NCI-H2171 treated with DMSO at 0.1 percent for 48 hours (cell line): ENCODE measurements around the gene NKPD1.

Experiments used
- DNase-seq: peaks from one replicate; lab custom pipeline; 2025; lab: John Stamatoyannopoulos, UW

Gene NKPD1

DNA sequence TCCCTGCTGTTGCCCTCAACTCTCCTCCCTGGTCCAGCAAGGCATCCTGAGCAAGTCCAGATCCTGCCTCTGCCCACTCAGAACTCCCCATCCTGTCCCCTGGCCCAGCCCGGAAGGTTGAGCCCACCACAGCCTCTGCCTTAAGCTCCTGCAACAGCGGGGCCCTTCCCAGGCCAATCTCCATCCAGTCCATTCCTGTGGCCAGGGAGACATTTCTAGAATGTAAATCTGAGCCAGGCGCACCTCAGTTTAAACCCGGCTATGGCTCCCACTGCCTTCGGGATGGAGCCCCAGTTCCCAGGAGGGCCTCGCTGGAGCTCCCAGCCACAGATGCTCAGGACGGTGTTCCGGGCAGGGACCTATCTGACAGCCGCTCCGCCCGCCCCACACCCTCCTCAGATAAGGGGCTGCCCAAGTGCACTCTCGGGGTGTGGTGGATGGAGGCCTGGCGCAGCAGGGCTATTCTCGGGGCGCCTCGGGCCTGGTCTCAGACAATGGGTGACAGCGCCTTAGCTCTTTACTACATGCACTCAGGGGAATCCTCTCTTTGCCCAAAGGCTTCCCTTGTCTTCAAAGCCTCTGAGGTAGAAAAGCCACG is 11.9 kb upstream of the NKPD1 start:
- DNase-seq: no peak

DNA sequence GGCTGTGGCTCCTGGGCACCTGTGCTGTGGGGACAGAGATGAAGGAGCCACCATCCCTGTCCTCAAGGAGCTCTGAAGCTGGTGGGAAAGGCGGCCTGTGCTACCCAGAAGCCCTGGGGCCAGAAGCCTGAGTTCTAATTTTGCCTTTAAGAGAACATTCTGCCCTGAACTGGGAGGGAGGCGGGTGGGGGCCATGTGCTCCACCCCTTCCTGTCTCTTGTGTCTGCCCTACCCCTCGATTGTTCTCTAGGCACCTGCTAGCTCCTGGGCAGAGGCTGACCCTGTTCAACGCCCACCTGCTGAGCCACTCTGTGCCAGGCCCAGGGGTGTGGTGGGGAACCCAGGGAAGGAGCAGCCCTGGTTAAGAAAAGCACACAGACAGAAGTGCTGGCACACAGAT is 11.4 kb upstream of the NKPD1 start:
- DNase-seq: no peak

DNA sequence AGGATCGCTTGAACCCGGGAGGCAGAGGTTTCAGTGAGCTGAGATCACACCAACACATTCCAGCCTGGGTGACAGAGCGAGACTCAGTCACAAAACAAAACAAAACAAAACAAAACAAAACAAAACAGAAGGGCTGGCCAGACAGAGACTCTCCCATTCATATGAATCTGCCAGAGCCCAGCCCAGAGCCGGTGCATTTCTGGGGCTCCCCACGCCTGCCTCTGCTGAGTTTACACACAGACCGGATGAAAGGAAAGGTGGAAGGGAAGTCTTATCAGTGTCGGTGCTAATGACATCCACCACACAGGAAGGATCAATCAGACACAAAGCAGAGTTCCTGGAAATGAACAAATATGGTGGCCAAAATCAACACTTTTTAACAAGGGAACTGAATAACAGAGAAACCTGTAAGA is 10.4 kb upstream of the NKPD1 start:
- DNase-seq: no peak

DNA sequence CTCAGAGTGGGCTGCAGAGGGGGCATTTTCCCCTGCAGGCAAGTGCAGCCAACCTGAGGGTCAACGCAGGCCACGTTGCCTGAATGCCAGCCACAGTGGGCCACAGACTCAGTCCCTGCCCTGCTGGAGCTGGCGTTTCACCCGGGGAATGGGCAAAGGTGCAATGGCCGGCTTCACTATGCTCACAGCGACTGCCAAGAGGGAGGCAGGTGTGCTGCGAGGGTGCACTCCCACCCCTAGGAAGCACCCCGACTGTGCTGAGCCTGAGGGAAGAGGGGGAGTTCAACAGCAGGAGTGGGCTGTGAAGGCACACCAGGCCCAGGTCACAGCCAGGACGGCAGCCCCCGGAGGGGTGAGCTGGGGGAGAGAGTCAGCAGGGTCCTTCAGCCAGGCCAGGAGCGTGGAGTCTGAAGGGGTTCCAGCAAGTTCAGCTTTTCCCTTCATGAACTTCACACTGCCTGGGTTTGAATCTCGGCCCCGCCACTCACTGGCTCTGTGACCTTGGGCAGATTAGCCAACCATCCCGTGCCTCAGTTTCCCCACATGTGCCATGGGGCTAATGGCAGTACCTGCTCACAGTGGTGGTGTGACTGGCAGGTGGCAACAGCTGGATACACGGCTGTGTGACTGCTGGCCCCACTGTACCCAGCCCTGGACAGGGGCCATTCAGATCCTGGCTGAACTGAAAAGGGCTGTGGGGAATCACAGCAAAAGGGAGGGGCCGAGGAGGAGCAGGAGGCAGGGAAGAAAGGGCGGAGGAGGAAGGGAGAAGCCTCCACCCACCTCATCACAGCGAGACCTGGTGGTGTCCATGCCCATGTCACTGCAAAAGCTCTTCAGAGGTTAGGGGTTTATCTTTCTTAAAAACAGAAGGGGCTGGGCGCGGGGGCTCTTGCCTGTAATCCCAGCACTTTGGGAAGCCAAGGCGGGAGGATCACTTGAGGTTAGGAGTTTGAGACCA is 9.6 kb upstream of the NKPD1 start:
- DNase-seq: no peak

DNA sequence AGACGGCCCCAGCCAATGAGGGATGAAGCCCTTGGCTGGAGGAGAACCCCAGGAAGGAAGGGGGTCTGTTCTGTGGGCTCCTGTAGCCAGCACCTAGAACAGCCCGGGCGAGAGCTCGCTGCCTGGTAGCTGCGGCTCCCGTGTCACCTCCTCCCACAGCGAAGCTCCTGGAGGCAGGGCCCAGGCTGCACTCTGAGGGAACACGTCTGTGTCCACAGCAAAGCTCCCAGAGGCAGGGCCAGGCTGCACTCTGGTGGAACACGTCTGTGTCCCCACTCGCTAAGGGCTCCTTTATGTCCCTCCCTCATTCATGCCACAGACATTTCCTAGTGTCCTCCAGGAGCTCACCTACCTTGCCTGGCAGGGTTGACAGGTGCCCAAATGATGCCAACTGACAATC is 8.8 kb upstream of the NKPD1 start:
- DNase-seq: no peak

DNA sequence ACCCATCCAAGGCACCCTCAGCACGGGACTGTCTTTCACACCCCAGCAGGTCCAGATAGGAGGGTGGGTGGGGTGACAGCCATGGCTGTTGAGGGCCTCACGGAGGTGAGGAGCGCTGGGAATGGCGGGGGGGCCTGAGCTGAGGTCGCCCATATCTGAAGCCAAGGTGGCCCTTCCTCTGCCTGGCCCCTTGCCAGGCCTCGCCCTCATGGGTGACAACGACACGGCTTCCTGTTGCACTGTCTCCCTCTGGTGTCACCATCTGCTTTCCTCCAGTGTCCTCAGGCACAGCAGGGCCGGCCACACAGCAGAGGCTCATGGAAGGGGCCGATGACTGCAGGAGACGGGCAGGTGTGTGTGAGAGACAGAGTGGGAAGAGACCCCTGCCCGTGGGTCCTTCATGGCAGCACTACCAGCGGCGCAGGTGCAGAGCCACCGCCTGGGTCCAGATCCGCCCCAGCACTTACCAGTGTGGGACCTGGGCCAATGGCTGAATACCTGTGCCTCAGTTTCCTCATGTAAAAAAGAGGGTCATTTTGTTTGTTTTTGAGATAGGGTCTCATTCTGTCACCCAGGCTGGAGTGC is 8.1 kb upstream of the NKPD1 start:
- peak; percentile 47 for DNase-seq

DNA sequence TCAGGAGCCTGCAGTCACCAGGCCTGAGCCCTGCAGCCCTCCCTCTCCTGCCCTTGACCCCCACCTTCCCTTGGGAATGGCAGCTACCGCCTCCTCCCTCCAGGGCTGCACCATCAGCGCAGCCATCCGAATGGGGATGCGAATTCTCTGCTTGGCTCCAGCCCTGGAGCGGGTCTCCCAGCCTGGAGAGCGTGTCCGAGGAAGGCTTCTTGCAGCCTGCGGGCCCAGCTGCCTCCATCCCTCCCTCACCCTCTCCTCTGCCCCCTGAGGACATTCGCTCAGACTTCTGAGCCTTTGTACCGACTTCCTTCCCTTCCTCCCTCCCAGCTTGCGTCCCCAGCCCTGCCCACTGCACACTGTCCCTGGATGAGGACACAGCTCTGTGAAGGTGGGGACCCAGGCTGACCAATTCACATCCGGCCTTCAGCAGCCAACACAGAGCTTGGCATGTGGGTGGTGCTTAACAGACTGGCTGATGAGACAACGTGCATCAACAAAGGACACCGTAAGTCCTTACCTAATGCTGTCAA is 6.0 kb upstream of the NKPD1 start:
- peak; percentile 42 for DNase-seq

DNA sequence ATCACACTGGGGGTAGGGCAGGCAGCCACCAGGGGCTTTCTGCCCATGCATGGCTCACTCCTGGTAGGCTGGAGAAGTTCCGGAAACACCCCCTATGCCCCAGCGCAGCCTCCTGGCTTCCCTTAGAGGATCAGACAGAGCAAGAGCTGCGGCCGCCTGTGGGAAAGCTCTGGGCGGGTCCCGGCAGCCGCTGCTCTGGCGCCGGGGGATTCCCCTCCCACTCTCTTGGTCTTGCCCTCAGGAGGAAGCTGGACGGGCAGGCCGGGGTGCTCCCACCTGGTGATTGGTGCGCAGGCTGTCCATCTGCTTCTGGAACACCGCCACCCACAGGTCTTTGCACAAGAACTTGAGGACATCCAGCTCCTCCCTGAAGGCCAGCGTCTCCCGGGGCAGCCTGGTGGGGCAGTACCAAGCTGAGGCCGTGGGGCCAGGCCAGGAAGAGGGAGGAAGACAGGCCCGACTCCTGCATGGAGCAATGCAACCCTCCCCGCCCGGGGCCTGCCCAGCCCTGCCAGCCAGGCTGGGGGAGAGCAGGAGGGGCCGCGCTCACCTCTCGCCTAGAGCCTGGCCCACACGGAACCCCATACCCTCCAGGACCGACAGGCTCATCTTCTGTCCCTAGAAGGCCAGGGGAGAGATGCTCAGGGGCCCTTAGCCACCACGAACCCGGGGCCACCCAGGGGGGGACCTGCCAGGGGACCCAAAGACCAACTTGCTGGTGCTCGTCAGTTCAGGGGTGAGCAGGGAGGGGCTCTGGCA is 4.0 kb upstream of the NKPD1 start:
- no peak for DNase-seq

DNA sequence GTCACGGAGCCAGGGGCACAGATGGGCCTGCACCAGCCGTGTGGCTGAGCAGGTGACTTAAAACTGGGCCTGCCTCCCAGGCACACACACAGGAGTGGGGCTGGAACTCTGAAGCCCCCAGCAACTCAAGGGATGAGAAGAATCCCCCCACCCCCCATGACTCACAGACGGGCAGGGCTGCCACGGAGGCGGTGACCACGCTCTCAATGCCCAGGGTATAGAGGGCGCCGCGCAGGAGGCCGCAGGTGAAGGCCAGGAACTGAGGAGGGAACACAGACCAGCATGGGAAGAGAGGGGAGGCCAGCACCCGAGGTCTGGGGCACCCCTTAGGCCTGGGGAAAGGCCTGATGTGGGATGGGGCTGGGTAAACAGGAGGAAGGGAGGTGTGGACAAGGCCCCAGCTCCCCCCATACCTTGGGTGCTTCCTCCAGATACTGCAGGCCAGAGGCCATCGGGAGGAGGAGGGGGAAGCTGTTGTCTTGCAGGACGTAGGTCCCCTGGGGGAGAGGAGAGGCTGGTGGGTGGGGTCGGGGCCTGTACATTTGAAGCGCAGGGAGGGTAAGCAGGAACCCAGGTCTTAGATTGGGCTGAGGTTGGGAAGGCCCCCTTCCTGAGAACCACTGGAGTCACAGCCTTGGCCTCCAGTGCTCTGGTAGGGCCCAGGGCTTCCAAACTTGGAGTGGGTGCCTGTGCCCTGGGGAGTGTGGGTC is 3.1 kb upstream of the NKPD1 start:
- DNase-seq: peak; percentile 71

DNA sequence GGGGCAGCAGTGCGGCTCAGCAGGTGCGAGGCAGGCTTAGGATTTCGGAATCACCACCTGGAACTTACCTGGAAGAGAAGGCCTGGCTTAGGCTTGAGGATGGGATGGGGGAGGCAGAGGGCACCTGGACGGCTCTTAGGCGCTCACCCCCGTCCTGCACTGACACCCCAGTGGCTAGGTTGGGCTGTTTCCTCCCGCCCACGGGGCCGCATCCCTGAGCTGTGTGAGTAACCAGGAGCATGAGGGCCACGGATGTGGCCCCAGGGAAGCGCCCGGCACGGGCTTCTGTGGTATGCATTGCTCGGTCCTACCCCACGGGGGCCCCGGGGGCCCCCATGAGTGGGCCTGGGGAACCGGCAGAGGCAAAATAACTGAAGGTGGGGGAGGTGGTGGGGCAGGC is 2.4 kb upstream of the NKPD1 start:
- DNase-seq: no peak

DNA sequence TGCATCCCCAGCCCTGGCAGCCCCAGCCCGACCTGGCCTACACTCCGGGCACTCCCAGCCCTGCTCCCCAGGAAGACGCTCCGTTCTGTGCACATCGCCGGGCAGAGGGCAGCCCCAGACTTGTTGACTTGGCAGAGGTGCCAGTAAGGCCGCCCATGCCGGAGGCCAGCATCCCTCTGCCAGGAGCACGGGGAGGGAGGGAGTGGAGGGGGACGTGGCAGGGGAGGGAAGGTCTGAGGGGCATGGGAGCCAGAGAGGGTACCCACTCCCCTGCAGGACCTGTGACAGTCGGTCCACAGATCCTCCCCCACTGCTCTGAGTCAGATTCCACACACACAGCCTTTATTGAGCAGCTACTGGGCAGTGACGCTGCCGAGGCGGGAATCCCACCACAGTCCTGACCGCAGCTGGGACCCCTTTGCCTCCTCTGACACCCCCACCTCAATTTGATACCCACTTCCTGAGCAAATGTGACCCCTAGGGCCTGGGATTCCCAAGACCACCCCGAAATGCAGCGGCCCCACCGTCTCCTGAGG is 1.9 kb upstream of the NKPD1 start:
- DNase-seq: peak; percentile 48

DNA sequence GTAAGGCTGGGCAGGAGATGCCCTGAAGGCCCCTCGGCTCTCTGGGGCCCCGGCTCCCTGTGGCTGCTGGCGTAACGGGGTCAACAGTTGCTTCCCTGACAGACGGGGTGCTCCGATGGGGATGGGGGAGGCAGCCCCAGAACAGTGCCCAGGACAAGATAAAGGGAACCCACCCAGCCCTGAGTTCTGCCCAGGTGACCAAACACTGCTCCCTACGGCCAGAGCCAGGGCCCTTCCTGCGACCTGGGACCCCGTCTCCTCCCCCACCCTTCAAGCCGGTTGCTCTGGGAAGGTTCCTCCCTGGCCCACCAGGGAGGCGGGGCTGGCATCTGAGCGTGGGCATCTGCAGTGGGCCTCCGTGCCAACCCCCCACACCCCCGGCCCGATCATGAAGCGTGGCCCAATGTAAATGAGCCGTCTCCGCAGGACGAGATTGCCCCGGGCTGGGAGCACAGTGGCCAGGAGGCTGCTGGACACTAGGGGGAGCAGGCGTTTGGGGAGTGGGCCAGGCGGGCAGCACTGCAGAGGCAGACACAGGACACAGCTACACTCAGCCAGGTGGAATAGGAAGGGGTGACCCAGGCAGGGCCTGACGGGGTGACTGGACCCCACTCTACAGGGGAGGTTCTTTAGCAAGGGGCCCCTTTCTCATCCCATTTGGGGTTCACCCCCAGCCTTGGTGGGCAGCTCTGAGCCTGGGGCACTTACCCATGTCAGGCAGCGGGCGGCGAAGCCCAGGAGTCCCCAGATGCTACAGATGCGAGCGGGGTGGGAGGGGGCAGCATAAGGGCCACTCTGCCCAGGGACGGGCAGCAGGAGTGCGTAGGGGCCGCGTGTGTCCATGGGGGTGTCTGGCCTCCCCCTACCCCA is 1.2 kb upstream of the NKPD1 start:
- no peak for DNase-seq

DNA sequence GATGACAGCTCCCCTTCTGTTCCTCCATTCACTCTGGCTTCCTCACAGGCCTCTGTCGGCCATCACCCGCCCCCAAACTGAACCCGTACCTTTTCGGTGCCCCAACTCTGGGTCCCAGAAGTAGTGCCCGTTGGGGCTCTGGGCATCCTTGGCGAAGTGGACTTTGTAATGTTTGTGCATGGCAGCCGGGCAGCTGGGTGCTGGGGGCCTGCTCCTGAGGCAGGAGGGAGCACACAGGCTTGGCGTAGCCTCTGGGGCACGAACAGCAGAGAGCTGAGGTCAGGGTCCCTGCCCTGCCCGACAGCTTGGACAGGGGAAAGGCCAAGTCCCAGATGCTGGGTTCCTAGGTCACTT is 834 bp downstream of the NKPD1 start:
- no peak for DNase-seq

DNA sequence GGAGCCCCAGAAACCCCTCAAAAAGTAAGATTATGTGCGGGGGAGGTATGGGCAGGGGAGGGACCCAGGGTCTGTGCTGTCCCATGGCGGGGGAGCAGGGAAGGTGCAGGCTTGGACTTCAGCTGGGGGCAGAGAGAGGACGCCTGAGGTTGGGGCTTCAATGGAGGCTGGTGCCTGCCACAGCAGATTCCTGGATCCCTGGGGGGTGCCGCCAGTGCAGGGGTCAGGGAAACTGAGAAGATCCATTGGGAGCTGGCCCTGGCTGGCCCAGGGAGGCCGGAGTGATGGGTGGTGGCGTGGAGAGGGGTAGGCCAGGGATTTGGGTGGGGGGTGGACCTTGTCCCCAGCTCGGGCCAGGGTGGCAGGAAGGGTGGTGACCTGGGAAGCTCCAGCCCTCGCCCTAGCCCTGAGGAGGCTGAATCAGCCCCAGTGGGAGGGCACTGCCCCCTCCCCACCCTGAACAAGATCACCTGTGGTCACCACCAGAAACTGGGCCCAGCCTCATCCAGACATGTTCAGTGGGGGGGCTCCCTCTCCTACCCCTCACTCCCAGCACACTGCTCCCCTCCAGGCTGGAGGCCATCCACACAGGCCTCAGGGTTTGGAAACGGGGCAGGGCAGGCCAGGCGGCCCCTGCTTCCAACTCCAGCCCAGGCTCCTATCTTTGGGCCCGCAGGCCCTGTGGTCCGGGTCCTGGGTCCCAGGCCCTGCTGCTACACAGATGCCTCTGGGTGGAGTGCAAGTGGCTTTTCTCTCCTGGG is 1.4 kb downstream of the NKPD1 start:
- no peak for DNase-seq

DNA sequence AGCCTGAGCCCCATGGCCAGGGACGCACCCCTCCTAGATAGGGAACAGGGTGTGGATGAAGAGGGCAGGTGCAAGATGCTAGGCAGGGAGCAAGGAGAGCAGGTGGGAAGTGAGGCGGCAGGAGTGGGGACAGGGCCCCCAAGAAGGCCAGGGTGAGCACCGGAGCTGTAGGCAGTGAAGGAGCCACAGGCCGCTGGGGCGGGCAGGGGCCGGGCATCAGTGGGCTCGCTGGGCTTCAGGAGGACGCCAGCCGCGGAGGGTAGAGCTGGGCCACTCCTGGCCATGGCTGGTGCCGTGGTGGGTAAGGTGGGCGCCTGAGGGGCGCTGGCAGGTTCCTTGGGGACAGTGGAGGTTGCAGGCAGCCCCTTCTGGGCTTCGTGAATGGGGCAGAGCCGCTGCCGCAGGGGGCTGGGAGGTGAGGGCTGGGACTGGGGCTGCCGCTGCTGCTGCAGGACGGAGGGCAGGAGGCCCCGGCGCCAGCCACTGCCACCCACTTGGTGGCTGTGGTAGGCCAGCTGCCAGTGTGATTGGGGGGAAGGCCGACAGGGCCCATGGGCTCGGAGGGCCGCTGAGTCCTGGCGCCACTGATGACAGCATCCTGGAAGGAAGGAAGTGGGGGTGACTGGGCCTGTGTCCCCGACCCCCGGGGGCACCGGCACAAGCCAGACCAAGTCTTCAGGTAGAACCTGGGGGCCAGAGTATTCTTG is 2.1 kb downstream of the NKPD1 start:
- DNase-seq: no peak

DNA sequence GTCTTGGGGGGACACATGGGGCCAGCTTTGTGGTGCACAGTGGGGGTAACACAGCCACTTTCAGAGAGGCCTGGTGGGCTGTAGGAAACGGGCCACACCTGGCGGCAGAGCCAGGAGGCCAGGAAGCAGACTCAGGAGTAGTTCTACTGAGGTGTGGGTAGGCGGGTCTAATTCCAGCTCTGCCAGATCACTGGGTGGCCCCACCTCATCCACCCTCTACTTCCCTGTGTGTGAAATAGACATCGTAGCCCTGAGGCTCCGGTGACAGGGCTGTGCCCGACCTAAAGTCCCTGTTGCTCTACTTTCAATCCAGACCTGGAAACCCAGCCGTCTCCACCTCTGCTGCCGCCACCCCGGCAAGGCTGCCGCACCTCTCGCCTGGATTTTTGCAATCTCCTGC is 4.0 kb downstream of the NKPD1 start:
- no peak for DNase-seq

DNA sequence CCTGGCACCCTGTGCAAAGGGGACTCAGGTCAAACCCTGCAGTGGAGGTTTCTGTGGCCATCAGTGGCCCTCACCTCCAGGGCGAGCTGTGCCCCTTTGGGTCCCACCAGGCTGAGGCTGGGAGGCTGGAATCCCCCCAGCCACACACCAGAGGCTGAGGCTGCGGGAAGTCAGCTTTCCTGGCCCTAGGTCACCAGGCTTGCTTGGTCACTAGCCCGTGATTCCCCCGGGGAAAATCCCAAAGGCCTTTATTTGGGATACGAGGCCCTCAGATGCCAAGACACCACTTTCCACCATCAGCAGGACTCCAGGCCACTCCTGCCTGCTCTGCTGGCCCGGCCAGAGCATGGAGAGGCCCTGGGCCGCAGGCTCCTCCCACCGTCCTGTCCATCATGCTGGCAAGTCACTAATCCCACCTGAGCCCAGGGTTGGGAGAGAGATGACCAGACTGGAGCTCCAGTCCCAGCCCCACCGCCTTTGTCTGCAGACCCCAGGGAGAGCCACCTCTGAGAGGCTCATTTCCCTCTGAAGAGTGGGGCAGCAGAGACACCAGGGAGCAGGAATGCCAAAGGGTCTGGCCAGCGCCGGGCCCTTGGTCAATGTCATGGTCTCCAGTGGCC is 4.7 kb downstream of the NKPD1 start:
- DNase-seq: no peak

DNA sequence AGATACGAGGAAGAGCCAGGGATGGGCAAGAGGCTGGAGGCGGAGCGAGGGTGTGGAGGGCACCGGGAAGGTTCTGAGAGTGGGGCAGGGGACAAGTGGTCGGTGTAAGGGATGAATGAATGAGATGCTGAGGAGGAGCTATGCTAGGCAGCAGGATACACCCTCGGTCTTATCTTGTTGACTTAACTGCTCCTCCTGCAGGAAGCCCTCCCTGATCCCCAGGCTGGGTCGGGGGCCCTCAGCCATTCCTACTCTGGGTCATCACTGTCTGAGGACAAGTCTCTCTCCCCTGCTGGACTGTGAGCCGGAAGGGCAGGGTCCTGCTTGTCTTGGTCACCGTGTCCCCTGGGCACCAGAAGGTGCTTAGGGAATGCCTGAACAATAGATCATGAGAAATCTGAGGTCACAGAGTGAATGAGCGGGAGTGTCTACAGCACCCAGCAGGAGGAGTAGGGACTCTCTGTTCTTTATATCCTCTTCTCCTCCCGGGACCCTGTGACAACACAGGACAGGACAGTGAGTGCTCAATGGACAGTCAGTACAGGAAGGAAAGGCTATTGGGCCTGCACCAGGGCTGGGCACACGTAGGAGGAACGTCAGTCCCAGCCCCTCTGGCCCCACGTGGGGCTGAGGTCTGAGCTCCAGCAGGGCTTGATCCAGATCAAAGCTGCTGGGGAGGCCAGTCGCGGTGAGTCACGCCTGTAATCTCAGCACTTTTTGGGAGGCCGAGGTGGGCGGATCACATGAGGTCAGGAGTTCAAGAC is 6.5 kb downstream of the NKPD1 start:
- DNase-seq: no peak
